HG03460 (cell line): Measurements from ENCODE around the gene TTLL5.

Experiments used
- ATAC-seq: cut with Tn5 transposase; IDR thresholded peaks from one replicate; pipeline ENCODE4 v1.9.1; 2021; ENCODE audit not compliant: unreplicated experiment

TTLL5 gene

DNA sequence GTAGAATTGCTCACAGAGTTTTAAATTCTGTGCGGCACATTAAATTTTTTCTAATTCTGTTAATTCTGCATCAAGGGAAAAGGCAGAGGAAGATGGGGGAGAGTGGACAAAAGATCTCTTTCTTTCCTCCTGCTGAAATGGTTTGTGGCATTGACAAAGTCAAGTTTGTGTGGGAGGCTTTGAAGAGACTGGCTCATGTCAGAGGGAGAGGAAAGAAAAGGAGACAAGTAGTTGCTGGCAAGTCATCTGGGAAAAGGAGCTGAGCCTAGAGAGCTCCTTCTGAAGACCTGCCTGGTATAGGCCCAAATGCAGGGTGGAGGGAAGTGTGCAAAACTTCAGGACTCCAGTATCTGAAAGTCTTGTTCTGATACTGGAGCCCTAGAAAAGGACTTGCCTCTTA lies 36.3 kb downstream of the TTLL5 start:
- ATAC-seq: no peak

DNA sequence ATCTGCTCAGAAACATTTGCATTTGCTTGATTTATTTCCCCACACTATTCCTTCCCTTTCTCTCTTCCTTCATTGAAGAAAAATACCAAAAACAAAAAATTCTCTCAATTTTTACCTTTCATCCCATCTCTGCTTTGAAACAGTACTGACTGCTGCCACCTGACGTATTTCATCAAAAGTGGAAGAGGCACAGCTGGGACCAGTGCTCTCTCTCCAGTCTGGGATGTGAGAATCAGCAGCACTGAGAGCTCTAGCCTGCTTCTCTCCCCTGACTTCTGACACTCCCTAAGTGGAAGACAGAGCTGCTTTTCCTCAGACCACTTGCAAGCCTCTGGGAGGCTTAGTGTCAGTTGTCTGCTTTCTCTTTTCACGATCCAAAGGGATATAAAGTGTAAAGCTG lies 36.9 kb downstream of the TTLL5 start:
- no peak for ATAC-seq

DNA sequence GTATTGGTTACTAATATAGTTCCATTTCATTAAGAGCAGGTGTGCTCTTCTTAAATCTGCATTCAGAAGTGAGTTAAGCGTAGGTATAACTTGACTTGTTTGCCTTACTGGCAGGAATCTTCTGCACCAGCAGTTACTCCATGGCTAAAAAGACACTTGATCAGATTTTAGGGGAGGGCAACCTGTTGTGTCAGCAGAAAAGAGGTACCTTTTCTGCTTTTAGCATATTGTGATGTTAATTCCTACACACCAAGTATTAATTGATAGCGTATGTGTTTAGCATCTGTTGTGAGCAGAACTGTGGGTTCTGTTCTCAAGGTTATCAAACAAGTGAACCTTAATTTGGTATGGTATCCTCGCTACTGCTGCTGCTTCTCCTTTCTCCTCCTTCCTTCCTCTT lies 38.3 kb downstream of the TTLL5 start:
- ATAC-seq: no peak

DNA sequence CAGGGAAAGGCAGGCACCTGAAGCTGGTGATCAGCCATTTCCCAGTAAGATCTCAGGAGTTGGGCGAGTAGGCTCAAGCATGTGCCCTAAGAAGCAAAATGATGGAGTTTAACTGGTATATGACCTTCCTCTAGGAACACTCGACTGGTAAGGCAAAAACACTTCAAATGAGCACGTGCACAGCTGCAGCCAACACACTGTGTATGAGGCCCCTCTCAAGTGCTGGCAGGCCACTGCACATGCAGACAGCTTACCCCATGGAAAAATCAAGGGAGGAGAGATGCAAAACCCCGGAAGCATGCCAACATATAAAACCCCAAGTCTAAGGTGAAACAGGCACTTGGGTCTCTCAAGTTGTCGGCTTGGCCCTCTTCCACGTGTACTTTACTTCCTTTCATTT lies 39.2 kb downstream of the TTLL5 start:
- ATAC-seq: no peak

DNA sequence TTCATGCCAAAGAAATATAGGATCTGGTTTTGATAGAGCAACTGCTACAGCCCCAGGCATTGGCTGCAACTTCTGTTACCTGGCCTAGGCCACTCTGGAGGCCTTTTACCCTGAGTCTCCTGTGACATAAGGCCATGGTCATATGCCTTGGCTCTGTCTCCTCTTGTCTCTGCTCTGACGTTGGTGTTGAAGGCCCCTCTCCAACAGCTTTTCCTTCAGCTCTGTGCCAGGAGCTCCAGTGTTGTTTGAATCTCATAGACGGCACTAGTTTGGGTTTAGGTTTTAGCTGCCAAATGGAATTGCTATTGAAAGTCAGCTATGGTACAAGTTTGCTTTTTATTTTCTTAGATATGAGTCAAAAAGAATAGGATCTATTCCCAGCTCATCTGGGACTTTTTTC lies 41.1 kb downstream of the TTLL5 start:
- ATAC-seq: no peak

DNA sequence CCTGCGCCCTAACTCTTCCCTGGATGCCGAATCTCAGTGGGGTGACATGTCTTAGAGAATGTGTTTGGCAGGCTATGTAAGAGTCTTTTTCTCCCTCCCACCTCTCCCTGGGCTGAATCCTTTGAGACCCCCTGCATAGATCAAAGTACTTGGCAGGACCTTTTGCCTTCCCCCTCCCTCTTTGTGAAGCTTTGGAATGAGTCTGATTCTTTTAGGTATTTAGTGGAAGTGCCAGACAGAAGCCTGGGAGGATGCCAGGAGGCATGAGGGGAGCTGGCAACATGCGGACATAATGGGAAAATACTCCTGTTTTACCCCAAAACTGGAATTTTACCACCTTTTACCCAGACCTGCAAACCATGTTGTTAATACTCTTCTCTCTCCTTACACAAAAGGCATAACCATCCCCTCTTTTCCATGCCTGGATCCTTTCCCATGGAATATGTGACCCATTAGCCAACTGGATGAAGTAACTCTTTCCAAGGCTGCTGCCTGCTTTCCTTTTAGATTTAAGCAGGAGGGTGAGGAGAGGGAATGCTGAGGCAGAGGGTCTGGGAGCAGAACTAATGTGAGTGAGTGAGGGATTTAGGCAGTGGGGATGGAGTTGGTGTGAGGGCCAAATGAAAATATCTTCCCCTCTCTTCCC lies 41.7 kb downstream of the TTLL5 start:
- ATAC-seq: no peak

DNA sequence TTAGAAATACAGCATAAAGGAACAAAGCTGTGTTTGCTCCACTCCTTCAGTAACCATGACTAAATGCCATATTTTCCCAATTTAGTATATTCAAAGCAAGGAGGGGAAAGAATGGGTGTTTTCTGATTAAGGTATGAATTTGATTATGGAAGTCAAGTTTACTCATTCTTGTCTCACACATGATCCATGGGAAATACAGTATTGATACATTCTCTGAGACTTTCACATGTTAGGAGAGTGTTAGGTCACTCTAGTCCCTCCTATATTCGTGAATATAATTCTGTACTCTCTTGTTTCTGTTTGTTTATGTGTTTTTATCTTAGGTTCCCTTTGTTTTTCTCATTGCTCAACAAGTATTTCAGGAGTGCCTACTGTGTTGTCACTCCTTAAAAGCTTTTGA lies 42.4 kb downstream of the TTLL5 start:
- no peak for ATAC-seq

DNA sequence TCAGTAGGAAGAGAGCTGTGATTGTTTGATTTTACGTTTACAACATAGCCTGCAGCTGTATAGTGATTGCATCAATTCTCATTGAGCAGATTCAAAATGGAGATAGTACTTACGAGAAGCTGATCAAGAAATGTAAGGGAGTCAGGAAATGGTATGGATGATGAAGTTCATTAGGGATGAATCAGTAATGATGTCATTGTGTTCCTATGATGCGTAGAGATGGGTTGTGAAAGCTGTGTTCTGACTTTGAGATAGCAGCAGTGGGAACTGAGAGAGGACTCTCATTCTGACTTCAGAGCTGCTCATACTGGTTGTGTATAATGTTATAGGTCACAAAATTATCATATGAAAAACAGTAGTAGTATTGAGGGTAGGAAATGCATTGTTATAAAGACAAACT lies 44.0 kb downstream of the TTLL5 start:
- no peak for ATAC-seq

DNA sequence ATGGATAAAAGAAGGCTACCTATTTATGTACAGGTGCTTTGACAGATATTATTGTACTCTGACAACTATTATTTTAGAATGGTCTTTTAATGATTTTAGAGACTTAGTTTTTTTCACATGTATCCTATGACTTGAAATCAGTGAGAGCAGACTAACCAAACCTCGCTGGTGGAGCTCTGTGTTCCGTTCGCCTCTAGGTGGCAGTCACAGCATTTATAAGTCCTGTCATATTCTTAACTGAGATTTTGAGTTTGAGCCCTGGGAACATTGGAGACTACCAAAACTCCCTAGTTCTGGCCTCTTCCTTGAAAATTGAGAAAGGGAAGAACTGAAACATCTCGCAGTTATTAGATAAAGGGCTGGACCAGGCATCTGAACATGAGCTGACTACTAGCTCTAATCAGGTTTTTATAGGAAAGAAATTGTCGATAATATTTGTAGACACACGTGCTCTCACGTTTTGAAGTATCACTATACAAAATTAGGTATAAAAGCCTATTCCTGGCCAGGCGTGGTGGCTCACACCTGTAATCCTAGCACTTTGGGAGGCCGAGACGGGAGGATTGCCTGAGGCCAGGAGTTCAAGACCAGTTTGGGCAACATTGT lies 48.3 kb downstream of the TTLL5 start:
- no peak for ATAC-seq

DNA sequence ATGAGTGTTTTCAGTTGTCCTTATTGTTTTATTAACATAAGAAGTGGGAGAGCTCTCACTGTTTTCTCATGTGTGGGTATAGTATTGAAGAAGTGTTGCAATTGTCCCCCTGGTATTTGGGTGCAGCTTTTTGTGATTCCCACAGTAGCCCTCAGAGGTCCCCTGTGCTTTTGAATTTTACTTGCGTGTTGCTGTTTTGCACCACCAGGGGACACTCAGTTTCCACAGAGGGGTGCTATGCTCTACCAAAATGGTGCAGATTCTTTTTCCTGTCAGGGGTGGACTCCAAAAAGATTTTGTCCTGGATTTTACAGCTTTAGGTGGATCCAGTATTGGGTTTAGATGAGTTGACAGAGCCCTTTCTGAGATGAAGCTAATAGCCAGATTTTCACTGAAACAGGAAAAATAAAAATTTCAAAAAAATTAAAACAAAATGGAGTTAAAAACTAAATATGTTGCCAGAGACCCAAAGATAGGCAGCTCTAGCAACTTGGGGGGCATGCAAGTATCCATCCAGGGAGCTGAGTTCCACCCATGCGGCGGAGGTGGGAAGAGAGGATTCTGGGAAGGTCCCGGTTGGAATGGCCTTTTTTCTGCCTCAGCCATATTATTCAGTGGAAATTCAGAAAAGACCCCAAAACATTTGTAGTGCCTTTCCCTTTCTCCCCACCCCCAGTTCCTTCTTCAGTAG lies 50.2 kb downstream of the TTLL5 start:
- no peak for ATAC-seq

DNA sequence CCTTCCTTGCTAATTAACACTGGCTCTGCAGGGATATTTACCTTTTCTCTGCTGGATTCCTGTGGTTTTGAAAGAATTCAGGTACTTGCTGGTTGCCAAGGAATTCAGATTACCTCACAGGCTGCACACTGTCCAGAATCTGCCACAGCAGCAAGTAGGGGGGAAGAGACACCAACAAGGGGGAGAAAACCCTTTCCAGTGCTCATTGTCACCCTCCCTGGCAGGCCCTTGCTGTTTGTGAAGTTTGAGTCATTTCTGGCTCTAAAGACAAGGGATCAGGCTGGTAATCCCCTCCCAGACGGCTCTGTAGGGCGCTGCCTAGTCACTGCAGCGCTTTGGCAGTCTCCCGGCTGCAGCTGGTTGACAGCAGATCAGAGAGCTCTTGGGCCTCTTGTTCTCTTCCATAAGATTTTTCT lies 50.8 kb downstream of the TTLL5 start:
- no peak for ATAC-seq

DNA sequence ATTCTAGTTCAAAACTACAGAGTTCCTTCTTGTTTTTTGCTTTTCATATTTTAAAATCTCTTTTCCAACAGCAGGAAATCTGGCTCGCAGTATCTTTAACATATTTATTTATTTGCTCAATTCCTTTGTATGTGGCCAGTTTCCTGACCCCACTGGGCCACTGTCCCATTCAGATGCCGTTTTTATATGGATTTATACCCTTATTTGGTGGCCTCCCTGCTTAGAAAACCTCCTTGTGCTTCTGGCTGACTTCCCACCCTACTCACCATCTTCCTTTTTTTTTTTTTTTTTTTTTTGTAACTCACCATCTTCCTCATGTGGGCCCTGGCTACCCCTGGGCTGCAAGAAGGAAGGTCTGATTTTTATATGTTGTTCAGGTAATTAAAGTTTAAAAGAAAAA lies 53.9 kb downstream of the TTLL5 start:
- no peak for ATAC-seq

DNA sequence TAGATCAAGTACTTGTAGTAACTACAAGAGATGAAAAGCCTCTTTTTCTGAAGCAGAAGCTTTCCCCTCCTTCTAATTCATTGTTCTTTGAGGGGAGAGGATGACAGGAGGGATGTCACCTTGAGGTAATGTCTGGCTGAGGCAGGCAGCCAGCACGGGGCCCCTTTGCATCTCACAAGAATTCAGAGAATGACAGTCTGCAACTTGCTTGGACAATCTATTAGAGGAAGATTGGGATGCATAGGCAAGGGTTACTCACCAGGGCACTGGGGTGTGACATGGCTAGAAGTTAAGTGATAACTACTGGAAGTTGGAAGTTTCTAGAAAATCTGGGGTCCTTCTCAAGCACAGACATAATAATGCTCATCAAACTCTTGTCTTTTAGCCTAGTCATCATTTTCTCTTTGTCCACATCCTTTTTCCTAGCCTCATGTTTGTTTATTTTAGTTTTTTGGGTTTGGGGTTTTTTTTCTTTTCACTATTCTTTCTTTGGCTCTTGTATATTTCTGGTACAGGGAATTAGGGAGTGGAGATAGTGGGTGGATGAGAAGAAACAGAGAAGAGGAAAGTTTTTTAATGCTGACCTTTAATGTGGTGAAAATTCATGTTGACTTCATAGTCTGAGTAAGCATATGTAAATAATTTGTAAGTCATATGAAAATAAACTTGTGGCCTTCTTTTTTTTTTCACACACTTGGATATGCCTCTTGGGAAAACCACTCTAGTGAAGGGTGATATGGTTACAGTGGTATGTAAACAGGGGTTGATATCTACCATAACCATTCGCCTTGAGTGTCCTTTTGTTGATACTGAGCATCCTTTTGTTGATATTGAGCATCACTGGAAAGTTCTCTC lies 55.1 kb downstream of the TTLL5 start:
- ATAC-seq: no peak

DNA sequence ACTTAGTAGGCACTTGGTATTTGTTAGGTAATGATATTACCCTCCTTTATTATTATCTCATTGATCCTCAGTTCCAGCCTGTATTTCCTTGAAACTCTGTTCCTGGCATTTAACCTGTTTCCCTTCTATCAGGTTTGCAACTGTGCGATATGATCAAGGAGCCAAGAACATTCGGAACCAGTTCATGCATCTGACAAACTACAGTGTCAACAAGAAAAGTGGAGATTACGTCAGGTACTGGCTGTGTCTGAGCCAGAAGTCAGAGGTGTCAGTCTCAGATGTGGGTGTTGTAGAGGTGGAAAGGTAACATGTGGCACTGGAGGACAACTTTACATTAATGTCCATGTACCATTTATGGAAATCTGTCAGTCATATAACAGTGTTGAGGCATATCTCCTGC lies 56.7 kb downstream of the TTLL5 start:
- no peak for ATAC-seq

DNA sequence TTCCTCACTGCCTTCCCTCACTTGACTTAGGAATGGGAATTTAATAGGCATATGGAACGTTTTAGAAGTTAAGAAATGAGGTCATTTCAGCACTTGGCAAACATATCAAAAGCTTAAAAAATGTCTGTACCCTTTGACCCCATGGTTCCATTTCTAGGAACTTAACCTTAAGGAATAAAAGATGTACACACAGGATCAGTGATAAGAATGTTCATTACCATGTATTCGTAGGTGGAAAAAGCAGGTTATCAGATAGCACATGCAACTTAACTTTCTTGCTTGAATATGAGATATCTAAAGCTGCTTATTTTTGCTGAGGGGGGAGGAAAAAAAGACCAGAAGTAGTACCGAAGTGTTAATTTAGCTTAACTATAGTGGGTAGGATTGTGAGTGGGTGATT lies 57.2 kb downstream of the TTLL5 start:
- no peak for ATAC-seq

DNA sequence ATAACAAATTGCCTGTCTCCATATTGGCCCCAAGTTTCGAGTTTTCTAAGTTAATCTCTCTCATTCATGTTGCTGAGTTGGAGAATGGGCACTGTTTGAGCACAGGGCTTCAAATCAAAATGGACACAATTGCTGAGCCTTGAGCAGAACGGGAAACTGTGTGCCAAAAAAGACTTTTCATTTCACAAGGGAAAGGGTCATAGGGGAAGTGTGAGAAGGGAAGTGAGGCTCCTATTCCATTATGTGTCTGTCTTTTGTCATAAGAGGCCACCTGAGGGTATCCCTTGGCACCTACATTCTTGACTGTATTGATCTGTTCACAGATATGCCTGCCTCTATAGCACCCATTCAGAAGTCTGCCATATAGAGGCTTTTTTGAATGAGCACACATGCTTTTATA lies 59.1 kb downstream of the TTLL5 start:
- ATAC-seq: no peak

DNA sequence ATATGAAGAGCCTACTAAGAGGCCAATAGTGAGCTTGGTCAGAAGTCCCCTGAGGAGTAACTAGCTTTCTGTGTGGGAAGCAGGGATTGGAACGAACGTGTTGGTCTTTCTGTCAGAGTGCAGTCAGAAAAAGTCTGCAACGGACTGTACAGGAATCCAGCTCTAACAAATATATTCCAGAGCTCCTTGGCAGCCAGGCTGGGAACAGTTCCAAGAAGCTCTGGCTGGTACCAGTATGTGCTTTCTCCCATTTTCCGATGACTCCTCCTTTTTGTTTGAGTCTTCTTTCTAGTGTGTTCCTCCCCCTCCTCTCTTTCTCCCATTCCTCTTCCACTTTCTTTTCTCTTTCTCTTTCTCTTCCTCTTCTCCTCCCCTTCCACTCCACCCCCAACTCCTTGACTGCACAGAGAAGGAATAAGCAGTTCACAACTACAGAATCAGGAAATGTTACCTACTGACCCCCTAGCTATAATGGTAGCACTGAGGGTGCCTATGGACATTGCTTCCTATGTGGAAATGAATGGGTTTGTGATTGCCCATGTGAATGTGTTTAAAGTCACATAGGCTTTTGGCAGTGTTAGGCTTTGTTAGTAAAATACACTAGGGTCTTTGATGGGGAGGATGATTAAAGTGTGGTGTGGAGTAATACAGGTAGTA lies 59.9 kb downstream of the TTLL5 start:
- no peak for ATAC-seq

DNA sequence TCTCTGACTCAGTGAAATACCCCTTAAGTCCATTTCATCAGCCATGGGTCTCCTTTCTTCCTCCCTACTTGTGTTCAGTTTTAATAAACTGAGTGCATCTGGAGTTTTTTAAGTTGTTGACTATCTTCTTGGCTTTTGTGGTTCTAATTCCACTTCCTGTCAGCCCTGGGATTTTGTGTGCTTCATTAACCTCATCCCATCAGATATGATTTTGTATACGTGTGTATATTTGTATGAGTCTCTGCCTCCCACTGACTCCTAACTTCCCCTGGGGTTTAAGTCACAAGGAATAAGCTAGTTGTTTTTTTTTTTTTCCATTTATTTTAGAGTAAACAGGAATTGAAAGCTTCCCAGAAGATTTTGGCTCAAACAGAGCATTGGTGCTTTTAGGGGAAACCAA lies 62.7 kb downstream of the TTLL5 start:
- no peak for ATAC-seq

DNA sequence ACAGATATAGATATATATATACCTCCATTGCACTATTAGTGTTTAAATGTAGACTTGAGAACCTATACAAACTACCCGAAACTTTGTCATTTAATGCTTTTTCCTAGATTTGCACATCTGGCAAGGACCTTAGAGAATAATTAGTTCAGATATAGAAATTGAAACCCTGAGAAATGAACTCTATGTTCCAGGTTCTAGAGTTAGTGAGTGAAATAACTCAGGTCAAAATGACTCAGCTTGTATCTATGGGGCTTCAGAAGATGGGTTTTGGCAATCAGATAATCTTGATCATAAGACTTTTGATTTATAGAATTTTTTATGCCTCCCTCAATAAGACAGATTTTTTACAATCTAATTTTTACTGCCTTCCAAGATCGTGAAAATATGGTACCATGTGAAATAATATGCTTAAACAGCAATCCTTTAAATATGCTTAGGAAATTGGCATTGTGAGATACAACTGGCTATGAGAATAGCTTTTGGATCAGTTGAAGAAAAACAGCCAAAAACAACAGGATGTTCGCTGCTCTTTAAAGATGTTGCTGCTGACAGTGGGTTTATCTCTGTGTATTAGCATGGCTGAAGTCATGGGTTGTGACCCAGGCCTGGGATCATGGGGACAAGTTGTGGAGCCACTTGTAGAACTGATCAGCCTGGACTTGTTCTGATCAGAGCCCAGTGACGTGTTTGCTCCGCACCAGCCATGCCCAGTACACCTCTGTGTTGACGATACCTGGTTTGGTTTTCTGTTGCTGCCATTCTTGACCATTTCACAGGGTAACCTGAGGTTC lies 63.6 kb downstream of the TTLL5 start:
- ATAC-seq: no peak

DNA sequence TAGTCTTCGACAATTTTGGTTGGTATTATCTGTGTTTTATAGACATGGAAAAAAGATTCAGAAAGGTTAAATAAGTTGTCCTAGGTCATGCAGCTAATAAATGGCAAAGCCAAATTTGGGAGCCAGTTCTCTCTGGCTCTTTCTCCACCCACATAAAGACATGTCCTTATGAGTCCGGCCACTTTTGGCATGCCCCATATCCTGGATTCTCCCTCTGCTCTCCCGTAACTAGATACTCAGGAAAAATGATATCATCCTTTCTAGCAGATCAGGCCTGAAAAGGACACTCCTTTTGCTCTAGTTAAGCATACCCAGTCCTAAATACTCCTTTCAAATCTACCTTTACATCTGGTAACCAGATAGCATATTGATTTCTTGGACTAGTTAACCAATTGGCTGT lies 64.4 kb downstream of the TTLL5 start:
- no peak for ATAC-seq
